Measurements from ENCODE around the gene MZT2A.
"Not testable (repeated sequence)": the region's sequence is repeated elsewhere in the genome, so short reads cannot be mapped to it uniquely, and the experiment has no call there.

MZT2A gene, protein sequence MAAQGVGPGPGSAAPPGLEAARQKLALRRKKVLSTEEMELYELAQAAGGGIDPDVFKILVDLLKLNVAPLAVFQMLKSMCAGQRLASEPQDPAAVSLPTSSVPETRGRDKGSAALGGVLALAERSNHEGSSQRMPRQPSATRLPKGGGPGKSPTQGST

DNA sequence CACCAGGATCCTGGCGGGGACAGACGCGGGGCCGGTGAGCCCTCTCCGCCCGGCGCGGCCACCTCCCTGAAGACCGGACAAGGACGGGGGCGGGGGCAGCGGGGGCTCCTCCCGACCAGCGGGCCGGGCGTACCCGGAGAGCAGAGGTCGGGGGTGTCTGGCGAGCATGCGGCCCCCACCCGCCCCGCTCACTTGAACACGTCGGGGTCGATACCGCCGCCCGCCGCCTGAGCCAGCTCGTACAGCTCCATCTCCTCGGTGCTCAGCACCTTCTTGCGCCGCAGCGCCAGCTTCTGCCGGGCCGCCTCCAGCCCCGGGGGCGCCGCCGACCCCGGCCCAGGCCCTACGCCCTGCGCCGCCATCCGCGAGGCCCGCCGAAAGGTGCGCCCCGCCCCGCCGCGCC lies at the start of gene MZT2A:
TSS of gene MZT2A (minus strand) at position 383 of the 403 bp plus-strand sequence. CDS start at position 362, 21 bp downstream.
- H3K4me3 ChIP-seq (ENCODE audit: low read length): peak within 1 kb of the TSS; percentile 85
- DNase-seq (ENCODE audit: low read depth): not testable (repeated sequence)

DNA sequence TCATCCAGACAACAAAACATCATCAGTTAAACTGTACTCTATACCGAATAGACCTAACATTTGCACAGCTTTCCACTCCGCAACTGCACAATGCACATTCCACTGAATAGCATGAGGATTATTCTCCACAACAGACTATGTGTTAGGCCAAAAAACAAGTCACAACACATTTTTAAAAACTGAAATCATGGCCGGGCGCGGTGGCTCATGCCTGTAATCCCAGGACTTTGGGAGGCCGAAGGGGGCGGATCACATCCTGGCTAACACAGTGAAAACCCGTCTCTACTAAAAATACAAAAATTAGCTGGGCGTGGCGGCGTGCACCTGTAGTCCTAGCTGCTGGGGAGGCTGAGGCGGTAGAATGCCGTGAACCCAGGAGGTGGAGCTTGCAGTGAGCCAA lies 46.7 kb upstream of the MZT2A start:
- not testable (repeated sequence) for H3K4me3 ChIP-seq (ENCODE audit: low read length); DNase-seq (ENCODE audit: low read depth)

DNA sequence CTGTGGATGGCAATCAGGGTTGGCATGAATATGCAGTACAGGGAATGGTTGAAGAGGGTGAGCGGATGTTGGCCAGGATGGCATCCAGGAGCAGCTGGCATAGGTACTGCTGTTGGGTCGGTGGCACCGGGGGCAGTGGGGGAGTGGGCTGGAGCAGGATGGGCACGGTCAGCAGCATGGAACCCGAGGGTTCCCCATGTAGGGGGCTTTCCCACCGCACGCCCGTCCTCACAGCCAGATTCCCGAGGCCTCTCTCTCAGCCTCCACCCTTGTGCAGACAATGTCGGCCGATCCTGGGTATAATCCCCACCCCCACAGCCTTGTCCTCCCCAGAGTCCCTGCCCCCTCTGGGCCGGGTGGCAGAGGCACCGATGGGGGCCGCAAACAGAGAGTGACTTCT lies 44.6 kb upstream of the MZT2A start:
- DNase-seq (ENCODE audit: low read depth); H3K4me3 ChIP-seq (ENCODE audit: low read length): not testable (repeated sequence)

DNA sequence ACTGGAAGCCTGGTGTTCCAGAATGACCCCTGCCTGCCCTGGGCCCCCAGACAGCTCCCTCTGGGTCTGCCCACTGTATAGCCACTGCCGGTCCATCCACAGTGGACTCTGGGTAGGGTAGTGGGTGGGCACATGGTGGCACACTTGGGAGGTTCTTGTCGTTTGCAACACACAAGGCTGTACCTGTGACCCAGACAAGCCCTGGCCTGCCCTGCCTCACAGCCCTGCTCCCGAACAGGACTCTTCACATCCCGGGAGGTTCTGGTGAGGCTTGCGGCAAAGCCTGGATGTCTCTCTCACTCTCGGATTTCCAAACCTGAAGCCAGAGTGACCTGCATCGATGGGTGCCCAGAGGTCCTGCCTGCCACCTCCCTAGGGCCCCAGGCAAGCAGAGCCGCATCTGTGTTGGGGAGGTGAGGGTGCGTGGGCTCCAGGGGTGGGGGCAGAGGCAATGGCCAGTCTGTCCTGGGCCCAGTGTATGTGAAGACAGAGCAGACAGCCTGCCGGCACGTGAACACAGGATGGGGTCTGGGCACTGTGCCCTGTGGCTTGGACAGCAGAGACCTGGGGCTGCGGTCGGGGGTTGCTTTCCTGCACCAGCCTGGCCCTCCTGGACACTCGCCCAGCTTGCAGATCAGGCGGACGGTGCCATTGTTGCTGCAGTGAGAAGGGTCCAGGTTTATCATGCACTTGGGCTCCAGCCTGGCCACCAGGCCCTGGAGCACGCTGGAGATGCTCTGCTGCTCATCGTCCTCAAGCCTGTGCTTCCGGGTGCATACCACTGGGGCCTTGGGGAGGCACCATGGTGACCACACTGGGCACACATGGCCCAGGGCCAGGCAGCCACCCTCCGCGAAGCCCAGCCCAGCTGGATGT lies 44.0 kb upstream of the MZT2A start:
- H3K4me3 ChIP-seq (ENCODE audit: low read length); DNase-seq (ENCODE audit: low read depth): not testable (repeated sequence)

DNA sequence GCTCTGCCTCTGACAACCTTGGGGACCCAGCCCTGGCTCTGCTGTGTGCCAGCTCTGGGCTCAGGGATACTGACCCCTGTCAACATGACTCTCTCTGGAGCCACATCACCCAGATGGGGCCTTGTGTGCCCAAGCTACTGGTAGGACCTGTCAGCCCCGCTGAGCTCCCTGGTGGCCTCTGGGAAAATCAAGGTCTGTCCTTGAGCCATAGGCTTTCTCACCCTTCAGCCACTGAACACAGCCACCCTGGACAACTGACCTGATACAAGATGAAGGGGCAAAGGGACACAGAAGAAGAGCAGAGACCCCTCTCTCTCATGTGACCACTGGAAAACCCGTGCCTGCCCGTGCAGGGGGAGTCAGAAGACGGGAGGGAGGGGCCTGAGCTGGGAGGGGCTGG lies 43.3 kb upstream of the MZT2A start:
- TF ChIP-seq, protein P1, sequence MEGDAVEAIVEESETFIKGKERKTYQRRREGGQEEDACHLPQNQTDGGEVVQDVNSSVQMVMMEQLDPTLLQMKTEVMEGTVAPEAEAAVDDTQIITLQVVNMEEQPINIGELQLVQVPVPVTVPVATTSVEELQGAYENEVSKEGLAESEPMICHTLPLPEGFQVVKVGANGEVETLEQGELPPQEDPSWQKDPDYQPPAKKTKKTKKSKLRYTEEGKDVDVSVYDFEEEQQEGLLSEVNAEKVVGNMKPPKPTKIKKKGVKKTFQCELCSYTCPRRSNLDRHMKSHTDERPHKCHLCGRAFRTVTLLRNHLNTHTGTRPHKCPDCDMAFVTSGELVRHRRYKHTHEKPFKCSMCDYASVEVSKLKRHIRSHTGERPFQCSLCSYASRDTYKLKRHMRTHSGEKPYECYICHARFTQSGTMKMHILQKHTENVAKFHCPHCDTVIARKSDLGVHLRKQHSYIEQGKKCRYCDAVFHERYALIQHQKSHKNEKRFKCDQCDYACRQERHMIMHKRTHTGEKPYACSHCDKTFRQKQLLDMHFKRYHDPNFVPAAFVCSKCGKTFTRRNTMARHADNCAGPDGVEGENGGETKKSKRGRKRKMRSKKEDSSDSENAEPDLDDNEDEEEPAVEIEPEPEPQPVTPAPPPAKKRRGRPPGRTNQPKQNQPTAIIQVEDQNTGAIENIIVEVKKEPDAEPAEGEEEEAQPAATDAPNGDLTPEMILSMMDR (conservative IDR thresholded peaks at IDR 0.05; ENCODE audit: low read depth, low read length): no peak
- DNase-seq (ENCODE audit: low read depth): no peak
- H3K4me3 ChIP-seq (ENCODE audit: low read length): no peak overlapping the region

DNA sequence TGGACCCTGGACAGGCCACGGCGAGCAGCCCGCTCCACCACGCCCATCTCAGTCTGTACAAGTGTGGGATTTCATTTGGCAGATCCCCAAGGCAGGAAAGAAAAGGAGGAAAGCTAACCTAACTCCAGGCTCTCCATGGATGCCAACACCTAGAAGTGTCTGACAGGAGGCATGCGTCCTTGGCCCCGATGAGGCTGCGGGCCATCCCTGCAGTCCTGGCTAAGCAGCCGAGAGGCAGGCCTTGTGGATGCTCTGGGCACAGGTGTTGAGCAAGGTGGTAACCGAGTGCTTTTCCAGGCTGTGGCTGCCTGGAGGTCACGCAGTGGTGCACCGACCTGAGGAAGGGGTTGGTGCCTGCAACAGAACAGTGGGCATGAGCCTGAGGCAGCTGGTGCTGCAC lies 42.8 kb upstream of the MZT2A start:
- DNase-seq (ENCODE audit: low read depth); H3K4me3 ChIP-seq (ENCODE audit: low read length): not testable (repeated sequence)

DNA sequence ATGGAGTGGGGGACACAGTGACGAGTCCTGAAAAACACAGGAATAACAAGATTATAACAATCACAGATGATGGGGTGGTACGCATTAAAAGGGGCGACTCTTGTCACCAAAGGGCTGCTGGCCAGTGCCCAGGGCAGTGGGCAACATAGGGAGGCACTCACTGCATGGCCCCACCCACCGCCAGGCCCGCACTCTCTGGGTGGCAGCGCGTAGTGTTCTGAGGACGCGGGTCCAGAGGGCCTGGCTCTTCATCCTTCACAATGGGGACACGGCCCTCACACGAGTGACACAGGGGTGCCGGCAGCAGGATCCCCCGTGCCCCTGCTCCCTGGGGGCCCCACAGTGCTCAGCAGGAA lies 42.1 kb upstream of the MZT2A start:
- DNase-seq (ENCODE audit: low read depth); H3K4me3 ChIP-seq (ENCODE audit: low read length): not testable (repeated sequence)

DNA sequence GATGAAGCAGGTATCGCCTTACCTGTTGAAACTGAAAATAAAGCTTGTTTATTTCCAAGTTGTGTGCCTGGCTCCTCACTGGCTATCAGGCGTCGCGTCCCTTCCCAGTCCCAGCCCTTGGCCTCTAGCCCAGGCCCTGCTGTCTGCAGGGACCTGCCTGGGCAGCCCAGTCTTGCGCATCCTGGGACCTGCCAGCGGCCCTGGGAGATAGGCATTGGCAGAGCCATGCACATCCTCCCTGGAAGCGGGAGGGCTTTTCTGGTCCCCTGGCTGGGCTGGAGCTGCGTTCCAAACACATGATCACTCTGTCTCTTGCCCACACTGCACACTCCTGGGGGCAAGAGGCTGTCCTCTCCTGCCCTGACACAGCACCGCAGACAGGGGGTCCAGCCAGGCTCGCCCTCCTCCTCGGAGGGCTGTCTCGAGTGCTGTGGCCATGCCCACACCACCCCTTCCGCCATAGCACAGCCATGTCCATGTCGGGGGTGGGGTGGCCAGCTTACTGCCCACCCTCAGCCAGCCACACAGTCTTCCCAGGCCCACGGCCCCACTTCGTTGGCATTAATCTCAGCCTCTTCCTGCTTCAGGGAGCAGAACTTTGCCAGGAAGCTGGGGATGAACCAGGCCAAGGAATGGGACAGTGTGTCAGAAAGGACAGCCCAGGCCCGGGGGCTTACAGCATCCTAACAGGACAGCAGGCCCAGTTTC lies 41.6 kb upstream of the MZT2A start:
- H3K4me3 ChIP-seq (ENCODE audit: low read length); DNase-seq (ENCODE audit: low read depth): not testable (repeated sequence)

DNA sequence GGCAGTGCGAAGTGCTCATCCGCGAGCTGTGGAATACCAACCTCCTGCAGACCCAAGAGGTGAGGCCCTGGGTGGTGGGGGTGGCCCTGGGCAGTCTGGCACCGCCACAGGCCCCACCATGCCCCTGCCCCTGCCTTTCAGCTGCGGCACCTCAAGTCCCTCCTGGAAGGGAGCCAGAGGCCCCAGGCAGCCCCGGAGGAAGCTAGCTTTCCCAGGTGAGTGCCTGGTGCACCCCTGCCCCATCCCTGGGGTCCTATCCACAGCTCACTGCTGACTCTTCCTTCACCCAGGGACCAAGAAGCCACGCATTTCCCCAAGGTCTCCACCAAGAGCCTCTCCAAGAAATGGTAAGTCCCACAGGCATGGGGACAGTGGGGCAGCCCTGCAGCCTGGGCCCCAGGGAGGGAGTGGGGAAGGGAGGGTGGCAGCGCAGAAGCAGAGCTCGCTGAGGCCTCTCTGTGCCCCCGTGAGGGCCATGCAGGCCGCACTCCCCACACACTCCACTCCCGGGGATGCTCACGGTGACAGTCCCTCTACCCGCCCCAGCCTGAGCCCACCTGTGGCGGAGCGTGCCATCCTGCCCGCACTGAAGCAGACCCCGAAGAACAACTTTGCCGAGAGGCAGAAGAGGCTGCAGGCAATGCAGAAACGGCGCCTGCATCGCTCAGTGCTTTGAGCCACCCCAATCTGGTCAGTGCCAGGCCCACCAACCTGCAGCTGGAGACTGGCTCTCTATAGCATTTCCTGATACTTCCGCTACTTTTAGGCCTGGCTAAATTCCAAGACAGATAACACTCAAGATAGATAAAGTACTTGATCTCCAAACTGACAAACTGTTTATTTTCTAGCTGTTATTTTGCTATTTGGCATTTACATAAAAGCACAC lies 40.8 kb upstream of the MZT2A start:
- H3K4me3 ChIP-seq (ENCODE audit: low read length); DNase-seq (ENCODE audit: low read depth): not testable (repeated sequence)

DNA sequence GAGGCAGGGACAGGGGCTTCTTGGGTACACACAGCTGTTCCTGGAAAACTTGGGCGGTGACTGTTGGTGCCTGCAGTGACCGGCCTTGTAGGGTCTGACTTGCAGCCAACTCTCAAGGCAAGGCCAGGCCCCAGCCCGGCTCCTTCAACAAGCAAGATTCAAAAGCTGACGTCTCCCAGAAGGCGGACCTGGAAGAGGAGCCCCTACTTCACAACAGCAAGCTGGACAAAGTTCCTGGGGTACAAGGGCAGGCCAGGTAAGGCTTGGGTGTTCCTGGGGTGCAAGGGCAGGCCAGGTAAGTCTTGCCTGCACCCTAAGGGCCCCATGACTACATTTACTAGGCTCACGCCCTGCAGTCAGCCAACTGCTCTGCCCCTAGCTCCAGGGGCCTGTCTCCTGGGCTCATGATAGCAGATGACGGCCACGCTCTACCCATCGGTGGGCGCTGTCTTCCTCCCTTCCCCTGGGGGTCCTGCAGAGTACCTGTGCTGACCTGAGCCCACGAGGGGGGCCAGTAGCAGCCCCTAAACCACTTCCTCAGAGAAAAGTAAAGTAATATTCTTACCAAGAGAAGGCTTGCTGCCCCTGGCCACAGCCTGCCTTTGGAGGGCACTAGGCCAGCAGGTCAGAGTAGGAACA lies 39.5 kb upstream of the MZT2A start:
- not testable (repeated sequence) for DNase-seq (ENCODE audit: low read depth)

DNA sequence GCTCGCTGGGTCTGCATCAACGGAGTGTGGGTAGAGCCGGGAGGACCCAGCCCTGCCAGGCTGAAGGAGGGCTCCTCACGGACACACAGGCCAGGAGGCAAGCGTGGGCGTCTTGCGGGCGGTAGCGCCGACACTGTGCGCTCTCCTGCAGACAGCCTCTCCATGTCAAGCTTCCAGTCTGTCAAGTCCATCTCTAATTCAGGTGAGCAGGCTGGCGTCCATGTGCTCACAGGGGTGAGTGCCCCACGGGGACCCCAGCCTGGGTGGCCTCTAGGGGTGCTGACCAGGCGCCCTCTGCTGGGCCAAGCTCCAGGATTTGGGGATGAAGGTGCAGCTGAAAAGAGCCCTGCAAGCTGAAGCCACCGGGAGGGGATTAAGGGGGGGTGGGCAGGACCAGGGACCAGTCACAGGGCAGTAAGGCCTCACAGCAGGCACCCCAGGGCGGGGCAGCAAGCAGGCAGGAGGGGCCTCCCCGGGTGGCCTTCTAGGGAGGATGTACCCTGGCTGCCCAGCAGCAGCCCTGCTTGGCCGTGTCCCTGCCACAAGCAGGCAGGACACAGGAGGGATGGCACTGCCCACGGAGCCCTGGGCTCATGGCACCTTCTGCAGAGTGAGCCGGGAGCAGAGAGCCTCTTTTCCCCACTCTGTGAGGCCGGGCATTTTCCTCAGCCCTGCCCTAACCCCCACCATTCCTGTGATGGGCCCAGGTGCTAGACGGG lies 38.6 kb upstream of the MZT2A start:
- not testable (repeated sequence) for H3K4me3 ChIP-seq (ENCODE audit: low read length); DNase-seq (ENCODE audit: low read depth)
- TF ChIP-seq, protein P1 (conservative IDR thresholded peaks at IDR 0.05; ENCODE audit: low read depth, low read length): peak; percentile 8

More for the DNA sequence above, 39.5 kb upstream of the MZT2A start:
- not testable (repeated sequence) for H3K4me3 ChIP-seq (ENCODE audit: low read length)

DNA sequence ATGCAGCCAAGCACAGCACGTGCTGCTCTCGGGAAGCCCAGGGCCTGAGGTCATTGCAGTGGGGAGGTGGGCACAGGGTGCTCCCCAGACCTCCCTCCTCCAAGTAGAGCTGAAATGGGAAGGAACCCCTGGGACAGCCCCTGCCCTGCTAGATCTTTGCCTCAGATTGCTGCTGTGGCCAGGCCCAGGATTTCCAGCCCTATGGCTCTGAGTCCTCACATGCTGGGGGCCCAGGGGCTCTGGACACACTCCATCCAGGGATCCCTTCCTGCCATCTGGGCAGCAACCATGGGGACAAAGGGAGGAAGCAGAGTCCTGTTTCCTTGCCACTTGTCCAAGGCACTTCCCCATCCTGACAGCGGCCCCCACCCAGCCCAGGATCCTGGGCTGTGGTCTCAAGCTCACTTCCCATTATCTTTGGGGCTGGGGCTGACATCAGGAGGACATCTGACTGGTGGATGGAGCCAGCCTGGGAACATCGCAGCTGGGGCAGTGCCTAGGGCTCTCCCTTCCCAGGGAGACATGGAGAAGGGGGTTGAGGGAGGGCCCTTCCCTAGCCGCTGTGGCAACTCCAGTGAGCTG lies 37.8 kb upstream of the MZT2A start:
- DNase-seq (ENCODE audit: low read depth); H3K4me3 ChIP-seq (ENCODE audit: low read length): not testable (repeated sequence)

DNA sequence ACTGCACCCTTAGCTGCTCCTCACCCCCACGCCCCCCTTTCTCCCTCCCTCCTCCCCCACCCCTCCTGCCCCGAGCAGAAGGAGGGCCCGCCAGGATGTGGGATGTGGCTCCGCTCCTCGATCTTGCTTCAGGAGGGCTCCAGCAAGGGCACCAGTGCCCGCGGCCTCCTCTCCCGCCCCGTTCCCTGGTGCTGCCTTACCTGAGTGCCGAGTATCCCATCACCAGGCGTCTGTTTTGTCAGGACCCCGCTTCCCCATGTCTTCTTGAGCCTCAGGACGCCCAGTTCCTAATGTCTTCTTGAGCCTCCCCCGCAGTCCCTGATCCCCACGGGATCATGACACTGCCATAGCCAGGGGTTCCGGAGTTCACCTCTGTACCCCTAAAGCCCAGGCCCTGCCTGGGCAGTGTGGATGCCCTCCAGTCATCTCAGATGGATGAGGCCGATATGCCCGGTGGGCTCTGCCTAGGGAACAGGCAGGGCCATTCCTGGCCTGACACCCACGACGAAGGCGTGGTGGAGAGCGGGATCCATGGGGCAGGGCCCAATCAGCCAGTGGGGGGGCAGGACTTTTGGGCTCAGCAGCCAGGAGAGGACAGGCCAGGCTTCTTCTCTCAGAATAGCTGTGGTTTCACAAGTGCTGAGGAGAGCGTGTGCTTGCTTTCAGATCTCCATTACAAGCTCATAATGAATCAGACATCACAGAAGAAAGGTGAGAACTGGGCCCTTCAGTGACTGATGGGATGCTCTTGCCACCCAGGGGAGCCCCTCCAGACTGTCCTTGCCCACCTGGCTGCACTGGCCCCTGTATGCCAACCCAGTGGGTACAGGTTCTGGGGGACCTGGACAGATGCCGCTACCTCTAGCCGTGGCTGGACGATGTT lies 37.0 kb upstream of the MZT2A start:
- H3K4me3 ChIP-seq (ENCODE audit: low read length): not testable (repeated sequence)

More for the DNA sequence above, 37.0 kb upstream of the MZT2A start:
- DNase-seq (ENCODE audit: low read depth): not testable (repeated sequence)
